Mesendoderm (in vitro differentiated cells): ENCODE results near the gene SLC12A4. TPM values are rescaled to one million over a fixed set of nuclear protein-coding genes. Genes with fewer than 3 reads are reported as not detected.
"Not testable (repeated sequence)": the region's sequence is repeated elsewhere in the genome, so short reads cannot be mapped to it uniquely, and the experiment has no call there.

ENCODE experiments used
- DNase-seq: peaks from one replicate; pipeline ENCODE4 v3.0.0; 2013
- H2AK5ac ChIP-seq: 2 replicates; pipeline ENCODE4 v1.6.1; 2013; ENCODE audit warnings: low read length, inconsistent platforms
- H2BK120ac ChIP-seq: 2 replicates; pipeline ENCODE4 v1.6.1; 2013; ENCODE audit warnings: low read depth, mild to moderate bottlenecking, low read length, moderate library complexity, mixed read lengths
- H2BK15ac ChIP-seq: replicated peaks from 2 replicates; pipeline ENCODE4 v1.6.1; 2013; ENCODE audit warnings: low read depth, mild to moderate bottlenecking, moderate library complexity
- H2BK5ac ChIP-seq: 2 replicates; pipeline ENCODE4 v1.6.1; 2013; ENCODE audit warnings: low read length, inconsistent platforms
- H3K18ac ChIP-seq: 2 replicates; pipeline ENCODE4 v1.6.1; 2013; ENCODE audit warnings: mild to moderate bottlenecking, low read length, mixed read lengths
- H3K23ac ChIP-seq: one replicate; pipeline ENCODE4 v1.6.1; 2013; ENCODE audit warnings: low read length
- H3K27ac ChIP-seq: 2 replicates; pipeline ENCODE4 v1.5.1; 2013; ENCODE audit warnings: low read depth, mild to moderate bottlenecking, inconsistent platforms, low read length, moderate library complexity
- H3K27me3 ChIP-seq: 2 replicates; pipeline ENCODE4 v1.6.1; 2013; ENCODE audit warnings: low read length, control low read depth, mild to moderate bottlenecking, inconsistent platforms; ENCODE audit not compliant: insufficient read depth, poor library complexity
- H3K36me3 ChIP-seq: 2 replicates; pipeline ENCODE4 v1.6.1; 2013; ENCODE audit warnings: low read length, inconsistent platforms; ENCODE audit not compliant: control insufficient read depth, insufficient read depth
- H3K4ac ChIP-seq: one replicate; pipeline ENCODE4 v1.6.1; 2013; ENCODE audit warnings: low read depth, mild to moderate bottlenecking, low read length, moderate library complexity
- H3K4me1 ChIP-seq: 2 replicates; pipeline ENCODE4 v1.6.1; 2013; ENCODE audit warnings: low read depth, low read length, inconsistent platforms; ENCODE audit not compliant: control insufficient read depth
- H3K4me2 ChIP-seq: 2 replicates; pipeline ENCODE4 v1.6.1; 2013; ENCODE audit warnings: low read length
- H3K4me3 ChIP-seq: 2 replicates; pipeline ENCODE4 v1.5.1; 2013; ENCODE audit warnings: mild to moderate bottlenecking, low read length
- H3K56ac ChIP-seq: one replicate; pipeline ENCODE4 v1.6.1; 2013; ENCODE audit warnings: low read length
- H3K79me1 ChIP-seq: 2 replicates; pipeline ENCODE4 v1.6.1; 2013; ENCODE audit warnings: low read length, inconsistent platforms
- H3K79me2 ChIP-seq: 2 replicates; pipeline ENCODE4 v1.6.1; 2013; ENCODE audit warnings: mild to moderate bottlenecking, low read length; ENCODE audit not compliant: control insufficient read depth, insufficient read depth
- H3K9ac ChIP-seq: 2 replicates; pipeline ENCODE4 v1.6.1; 2013; ENCODE audit warnings: low read length, inconsistent platforms
- H4K5ac ChIP-seq: one replicate; pipeline ENCODE4 v1.6.1; 2013; ENCODE audit warnings: low read length
- H4K8ac ChIP-seq: one replicate; pipeline ENCODE4 v1.6.1; 2013; ENCODE audit warnings: low read depth, mild to moderate bottlenecking, control low read depth, low read length, moderate library complexity
- WGBS: extraction: QIAGEN DNeasy Blood & Tissue Kit; methylation state at CpG from one replicate; pipeline ENCODE4 v1.1.7; 2013; ENCODE audit warnings: low lambda C conversion rate, missing lambda C conversion rate; ENCODE audit not compliant: insufficient coverage; ENCODE audit errors: extremely low coverage; 5-methylcytosine and 5-hydroxymethylcytosine counted together
- polyA plus RNA-seq, 2 experiments: library from polyadenylated mRNA; stranded (reverse); fragments of 200-250 nt; gene quantifications; one replicate each; pipeline ENCODE4 v1.2.3, GENCODE V29; 2013

The SLC12A4 gene
- 19.6 TPM for polyA plus RNA-seq (2013, experiment 1 of 2)
- 17.4 TPM for polyA plus RNA-seq (2013, experiment 2 of 2)

DNA sequence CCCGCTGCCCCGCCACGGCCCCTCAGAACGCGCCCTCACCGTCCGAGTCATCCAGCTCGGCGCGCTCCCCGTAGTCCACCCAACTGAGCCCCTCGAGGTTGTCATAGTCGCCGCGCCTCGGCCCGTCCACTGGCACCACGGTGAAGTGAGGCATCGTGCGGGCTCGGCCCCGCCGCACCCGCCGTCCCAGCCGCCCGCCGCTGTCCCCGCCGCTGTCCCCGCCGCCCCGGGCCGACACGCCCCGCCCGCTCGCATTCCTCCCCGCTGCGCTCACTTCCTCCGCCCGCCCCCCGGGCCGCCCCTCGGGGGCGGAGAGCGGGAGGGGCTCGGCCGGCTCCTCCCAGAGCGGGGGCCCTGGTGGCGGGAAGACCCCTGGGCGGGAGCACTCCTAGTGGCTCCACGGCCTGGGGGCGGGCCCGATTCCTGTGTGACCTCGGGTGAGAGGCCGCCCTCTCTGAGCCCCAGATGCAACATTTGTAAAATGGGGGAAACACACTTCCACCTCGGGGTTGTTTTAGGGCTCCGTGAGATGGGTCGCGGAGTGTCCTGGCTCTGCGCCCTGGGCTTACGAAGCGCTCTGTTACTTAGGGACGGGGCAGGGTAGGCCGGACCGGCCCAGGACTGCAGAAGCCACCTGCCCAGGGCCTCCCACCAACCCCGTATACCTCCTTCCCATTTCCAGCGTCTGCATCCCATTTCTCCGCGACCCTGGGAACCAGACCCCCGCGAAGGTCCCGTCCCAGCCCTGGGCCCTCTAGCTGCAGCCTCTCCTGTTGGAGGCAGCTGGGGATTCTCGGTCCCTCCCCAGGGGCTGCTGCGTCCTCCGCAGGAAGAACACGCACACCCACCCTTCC is at the start of gene SLC12A4:
SLC12A4 (minus strand) TSS at position 238 of the 854 bp plus-strand sequence; CDS start at position 154, 84 bp downstream.
- DNase-seq, result peak; percentile 93
- Histone ChIP-seq H4K5ac (peak within 1 kb of the TSS; percentile 90), H3K27me3 (no peaks in the 10 kb centered on the region), H3K4me1 (peaks cover 8% of the 10 kb centered on the region), H3K4ac (peak within 1 kb of the TSS; percentile 90), H3K4me3 (peak within 1 kb of the TSS; percentile 88), H3K56ac (peak within 1 kb of the TSS; percentile 100), H2BK5ac (no peak within 1 kb of the TSS), H4K8ac (no peak within 1 kb of the TSS), H3K9ac (peak within 1 kb of the TSS; percentile 96), H3K79me2 (peaks cover 18% of the 10 kb centered on the region), H3K18ac (peak within 1 kb of the TSS; percentile 95), H2BK15ac (no peak within 1 kb of the TSS), H2AK5ac (peak within 1 kb of the TSS; percentile 19), H3K23ac (peak within 1 kb of the TSS; percentile 94), H3K79me1 (peaks cover 24% of the 10 kb centered on the region), H2BK120ac (peak within 1 kb of the TSS; percentile 30), H3K27ac (peak within 1 kb of the TSS; percentile 76), H3K4me2 (peak within 1 kb of the TSS; percentile 91), H3K36me3 (no peaks in the 10 kb centered on the region)
- no CpG with 5 or more reads among the region's 78 CpGs for WGBS

DNA sequence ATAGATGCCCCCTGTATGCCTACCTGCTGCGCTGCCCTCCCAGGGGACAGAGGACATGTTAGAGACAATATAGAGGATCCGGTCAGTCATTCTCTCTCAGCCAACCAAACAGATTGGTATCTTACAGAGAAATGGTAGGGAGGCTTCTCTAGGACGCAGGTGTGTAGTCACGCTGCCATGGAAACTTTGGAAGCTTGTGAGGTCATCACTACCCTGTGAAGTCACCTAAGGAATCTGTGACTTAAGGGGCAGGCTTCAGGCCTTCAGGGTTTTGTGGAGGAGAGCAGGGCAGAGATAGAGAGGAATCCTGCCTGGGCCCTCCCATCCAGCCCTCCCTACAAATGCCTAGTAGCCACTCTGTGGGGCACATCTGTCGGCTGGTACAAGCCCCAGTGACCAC is 47.2 kb upstream of the SLC12A4 start, which contains the start of gene DPEP2NB:
DPEP2NB (minus strand) TSS at position 231 of the 400 bp plus-strand sequence; CDS start at position 90, 141 bp downstream.
- no peak within 1 kb of the TSS for H3K4ac ChIP-seq
- no peak within 1 kb of the TSS for H2BK15ac ChIP-seq
- H3K9ac ChIP-seq, result no peak within 1 kb of the TSS
- no peak within 1 kb of the TSS for H3K4me2 ChIP-seq
- no peaks in the 10 kb centered on the region for H3K79me1 ChIP-seq
- H3K27me3 ChIP-seq, result no peaks in the 10 kb centered on the region
- no peak within 1 kb of the TSS for H4K5ac ChIP-seq
- no peak within 1 kb of the TSS for H3K4me3 ChIP-seq
- no peaks in the 10 kb centered on the region for H3K36me3 ChIP-seq
- H3K56ac ChIP-seq, result no peak within 1 kb of the TSS
- no peaks in the 10 kb centered on the region for H3K79me2 ChIP-seq
- no peak within 1 kb of the TSS for H3K27ac ChIP-seq
- peaks cover 2% of the 10 kb centered on the region for H3K4me1 ChIP-seq
- H4K8ac ChIP-seq, result no peak within 1 kb of the TSS
- no peak for DNase-seq
- H3K23ac ChIP-seq, result no peak within 1 kb of the TSS
- H2AK5ac ChIP-seq, result no peak within 1 kb of the TSS
- WGBS, result no CpG with 5 or more reads among the region's 5 CpGs
- no peak within 1 kb of the TSS for H2BK5ac ChIP-seq
- no peak within 1 kb of the TSS for H3K18ac ChIP-seq
- H2BK120ac ChIP-seq, result no peak within 1 kb of the TSS

DNA sequence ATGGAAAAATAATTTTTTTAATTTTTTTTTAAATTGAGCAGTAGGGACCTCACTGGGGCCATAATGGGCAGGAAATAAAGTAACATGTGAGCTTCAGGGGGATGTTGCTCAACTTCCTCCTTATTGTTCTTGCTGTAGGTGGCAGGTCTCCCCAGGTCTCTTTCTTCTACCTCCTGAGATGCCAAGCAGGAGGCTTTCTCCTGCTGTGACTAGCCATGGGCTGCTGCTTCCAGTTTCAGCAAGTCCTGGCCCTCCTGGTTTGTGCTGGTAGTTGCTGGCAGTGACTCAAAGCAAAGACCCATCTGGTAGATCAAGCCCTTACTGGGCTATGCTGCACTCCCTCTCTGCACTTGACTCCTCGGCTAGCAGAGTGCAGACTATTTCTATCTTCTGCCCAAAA is 45.0 kb upstream of the SLC12A4 start:
- no peak overlapping the region for H3K4me2 ChIP-seq
- no peaks in the 10 kb centered on the region for H3K4me1 ChIP-seq
- H3K27me3 ChIP-seq, result no peaks in the 10 kb centered on the region
- H3K56ac ChIP-seq, result no peak overlapping the region
- no peak overlapping the region for H2AK5ac ChIP-seq
- no peak overlapping the region for H4K5ac ChIP-seq
- H3K27ac ChIP-seq, result no peak overlapping the region
- H3K36me3 ChIP-seq, result no peaks in the 10 kb centered on the region
- no peak overlapping the region for H3K9ac ChIP-seq
- H2BK15ac ChIP-seq, result no peak overlapping the region
- no peaks in the 10 kb centered on the region for H3K79me2 ChIP-seq
- H3K4me3 ChIP-seq, result no peak overlapping the region
- no peak overlapping the region for H3K23ac ChIP-seq
- H2BK5ac ChIP-seq, result no peak overlapping the region
- no CpG with 5 or more reads among the region's 1 CpG for WGBS
- no peaks in the 10 kb centered on the region for H3K79me1 ChIP-seq
- no peak overlapping the region for H4K8ac ChIP-seq
- H2BK120ac ChIP-seq, result no peak overlapping the region
- H3K18ac ChIP-seq, result no peak overlapping the region
- DNase-seq, result no peak
- no peak overlapping the region for H3K4ac ChIP-seq

DNA sequence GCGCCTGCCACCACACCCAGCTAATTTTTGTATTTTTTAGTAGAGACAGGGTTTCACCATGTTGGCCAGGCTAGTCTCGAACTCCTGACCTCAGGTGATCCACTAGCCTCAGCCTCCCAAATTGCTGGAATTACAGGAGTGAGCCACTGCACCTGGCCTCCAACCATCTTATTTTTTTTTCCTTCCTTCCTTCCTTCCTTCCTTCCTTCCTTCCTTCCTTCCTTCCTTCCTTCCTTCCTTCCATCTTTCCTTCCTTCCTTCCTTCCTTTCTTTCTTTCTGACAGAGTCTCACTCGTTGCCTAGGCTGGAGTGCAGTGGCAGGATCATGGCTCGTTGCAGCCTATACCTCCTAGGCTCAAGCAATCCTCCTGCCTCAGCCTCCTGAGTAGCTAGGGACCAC is 41.4 kb upstream of the SLC12A4 start:
- not testable (repeated sequence) for H3K9ac ChIP-seq, H3K79me2 ChIP-seq, H3K4me3 ChIP-seq, H3K4me1 ChIP-seq, H3K23ac ChIP-seq, H3K18ac ChIP-seq, H3K36me3 ChIP-seq, H2AK5ac ChIP-seq, H3K27me3 ChIP-seq, DNase-seq, H2BK15ac ChIP-seq, H3K79me1 ChIP-seq, H3K4ac ChIP-seq, H3K27ac ChIP-seq, H2BK5ac ChIP-seq, H4K8ac ChIP-seq, H4K5ac ChIP-seq, H2BK120ac ChIP-seq, H3K56ac ChIP-seq, H3K4me2 ChIP-seq
- no CpG with 5 or more reads among the region's 4 CpGs for WGBS

DNA sequence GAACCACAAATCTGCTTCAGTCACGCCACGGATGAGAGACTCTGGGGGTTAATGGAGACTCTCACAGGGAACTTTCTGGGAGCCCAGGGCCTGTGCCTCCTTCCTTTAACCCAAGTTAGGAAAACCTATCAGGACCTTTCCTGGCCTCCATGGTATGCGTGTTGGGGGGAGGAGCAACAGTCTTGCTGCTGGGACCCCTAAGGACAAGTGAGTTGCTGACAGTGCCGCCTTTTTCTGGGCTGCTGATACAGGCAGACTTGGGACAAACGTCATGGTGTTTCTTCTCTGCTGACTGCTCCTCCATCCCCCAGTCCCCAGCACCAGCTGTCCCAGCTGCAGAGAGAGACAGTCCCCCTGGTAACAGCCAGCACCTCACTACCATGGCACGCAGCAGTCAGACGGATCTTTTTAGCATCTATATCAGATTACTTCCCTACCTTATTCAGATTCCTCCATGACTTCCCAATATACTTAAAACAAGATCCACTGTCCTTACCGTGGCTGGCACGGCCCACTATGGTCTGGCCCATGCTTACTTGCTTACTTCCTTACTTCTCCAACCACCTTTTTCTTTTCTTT is 40.8 kb upstream of the SLC12A4 start:
- H3K18ac ChIP-seq, result no peak overlapping the region
- H2BK15ac ChIP-seq, result no peak overlapping the region
- WGBS, result no CpG with 5 or more reads among the region's 9 CpGs
- H2BK120ac ChIP-seq, result no peak overlapping the region
- H2AK5ac ChIP-seq, result no peak overlapping the region
- no peak overlapping the region for H3K4ac ChIP-seq
- H3K79me2 ChIP-seq, result no peaks in the 10 kb centered on the region
- H3K9ac ChIP-seq, result no peak overlapping the region
- H3K36me3 ChIP-seq, result no peaks in the 10 kb centered on the region
- peak overlapping the region; percentile 17 for H3K56ac ChIP-seq
- no peak overlapping the region for H3K4me3 ChIP-seq
- no peak overlapping the region for H4K5ac ChIP-seq
- H3K23ac ChIP-seq, result no peak overlapping the region
- no peak overlapping the region for H3K27ac ChIP-seq
- no peaks in the 10 kb centered on the region for H3K27me3 ChIP-seq
- H4K8ac ChIP-seq, result no peak overlapping the region
- H3K4me1 ChIP-seq, result peaks cover 3% of the 10 kb centered on the region
- no peak overlapping the region for H2BK5ac ChIP-seq
- no peak overlapping the region for H3K4me2 ChIP-seq
- H3K79me1 ChIP-seq, result no peaks in the 10 kb centered on the region
- DNase-seq, result no peak
